GM15510 (cell line): Measurements from ENCODE around the gene TNFAIP8L3.

ENCODE experiments used
- POLR2A ChIP-seq: IDR thresholded peaks from 3 replicates; pipeline ENCODE4 v1.6.1; 2011; ENCODE audit warnings: borderline replicate concordance; ENCODE audit not compliant: insufficient read length; ENCODE audit errors: extremely low read depth

Gene TNFAIP8L3

DNA sequence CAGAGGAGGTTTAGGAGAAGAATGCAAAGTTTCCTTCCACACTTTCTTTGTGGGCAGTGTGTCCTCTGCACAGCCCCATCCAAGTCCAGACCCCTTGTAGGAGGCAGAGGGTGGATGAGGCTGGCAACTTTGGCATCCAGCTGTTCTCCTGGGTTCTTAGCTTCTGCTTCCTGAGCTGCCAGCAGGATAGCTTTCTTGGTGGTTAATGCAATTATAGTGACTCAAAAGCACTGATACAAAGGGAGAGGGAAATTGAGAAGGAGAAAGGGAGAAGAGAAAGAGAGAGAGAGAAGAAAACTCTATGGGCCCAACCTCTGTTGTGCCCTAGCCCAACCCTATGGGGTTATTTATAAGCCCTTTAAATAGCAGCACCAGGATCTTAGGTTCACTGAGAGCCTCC is 4.5 kb upstream of the TNFAIP8L3 start:
- no peak for TF ChIP-seq POLR2A

- TF ChIP-seq POLR2A, result no peak
Measured at GRCh38 chr15:51098331-51098619, 3.6 kb upstream of the TNFAIP8L3 start.

- TF ChIP-seq POLR2A, result no peak
Measured at GRCh38 chr15:51097553-51098330, 3.0 kb upstream of the TNFAIP8L3 start.

DNA sequence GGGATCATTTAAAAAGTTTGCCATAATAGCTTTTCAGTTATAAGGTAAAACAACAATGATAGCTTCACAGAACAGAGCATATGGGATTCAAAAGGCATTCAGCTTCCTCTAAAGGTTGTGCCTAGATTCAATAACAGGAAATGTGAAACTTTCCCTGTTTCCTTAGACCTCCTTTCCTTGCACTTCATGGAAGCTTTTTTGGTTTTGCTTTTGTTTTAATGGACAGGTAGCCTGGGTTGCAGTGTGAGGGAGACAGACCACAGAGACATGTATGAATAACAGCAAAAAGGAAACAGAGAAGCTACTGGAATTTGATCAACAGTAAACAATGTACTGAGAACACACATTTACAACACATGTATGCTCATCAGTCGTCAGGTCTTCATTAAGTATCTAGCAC is 2.3 kb upstream of the TNFAIP8L3 start:
- no peak for TF ChIP-seq POLR2A

- TF ChIP-seq POLR2A, result no peak
Measured at GRCh38 chr15:51095681-51096331, 1.1 kb upstream of the TNFAIP8L3 start.

DNA sequence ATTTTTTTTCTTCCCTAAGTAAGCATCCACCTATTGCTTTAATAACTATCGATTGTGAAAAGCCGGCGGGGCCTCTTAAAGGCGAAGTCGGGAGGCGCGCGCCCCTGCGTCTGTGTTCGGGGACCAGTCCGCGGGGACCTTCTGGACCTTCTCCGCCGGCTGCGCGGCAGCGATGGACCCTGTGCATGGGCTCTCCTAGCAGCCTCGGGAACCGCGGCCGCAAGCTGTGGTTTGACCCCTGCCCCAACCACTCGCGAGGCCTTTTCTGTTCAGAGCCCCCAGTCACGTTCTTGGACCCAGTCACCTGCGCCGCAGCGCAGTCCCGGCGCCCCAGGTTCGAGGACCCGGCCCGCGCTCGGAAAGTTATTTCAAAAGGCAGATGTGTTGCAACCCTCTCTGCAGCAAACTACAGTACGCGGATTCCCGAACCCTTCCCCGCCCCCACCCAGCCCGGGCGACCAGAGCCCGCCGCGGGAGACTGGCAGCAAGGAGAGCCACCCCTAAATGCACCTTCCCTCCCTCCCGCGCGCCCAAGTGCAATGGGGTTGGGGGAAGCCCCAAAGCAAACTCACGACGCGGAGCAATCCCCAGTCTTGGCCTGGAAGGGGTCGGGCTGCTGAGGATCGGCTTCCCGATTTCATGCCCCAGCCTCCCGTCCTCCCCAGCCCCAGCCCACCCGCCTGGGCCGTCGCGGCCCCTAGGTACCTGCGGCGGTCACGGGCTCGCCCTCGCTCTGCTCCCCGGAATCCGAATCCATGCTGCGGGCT is 684 bp downstream of the TNFAIP8L3 start:
- no peak for TF ChIP-seq POLR2A

GRCh38 chr15:51093488-51093838 is 1.2 kb downstream of the TNFAIP8L3 start:
- no peak for TF ChIP-seq POLR2A

DNA sequence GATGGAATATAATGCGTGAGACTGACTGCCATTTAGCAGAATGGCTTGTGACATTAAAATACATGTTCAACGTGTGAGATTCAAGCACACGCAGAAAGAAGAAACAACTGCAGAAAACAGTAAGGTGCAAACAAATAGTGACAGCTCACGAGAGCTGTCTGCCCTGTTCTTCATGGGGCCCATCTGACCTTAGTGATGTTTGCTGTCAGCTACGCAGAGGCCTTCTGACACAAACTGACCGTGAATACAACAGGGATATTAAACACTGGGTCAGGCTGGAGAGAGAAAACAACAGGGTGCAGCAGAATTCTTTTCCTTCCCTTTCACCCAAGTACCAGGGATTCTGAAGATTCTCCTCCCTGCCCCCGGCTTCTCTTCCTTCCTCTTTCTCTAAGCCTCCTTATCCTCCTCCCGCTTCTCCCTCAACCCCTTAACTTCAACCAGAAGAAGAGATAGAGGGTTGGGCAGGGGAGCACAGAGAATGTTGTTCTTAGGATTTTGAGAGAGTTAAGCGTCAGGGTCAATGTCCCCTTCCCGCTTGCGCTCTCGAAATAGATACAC is 2.1 kb downstream of the TNFAIP8L3 start:
- TF ChIP-seq POLR2A, result no peak

DNA sequence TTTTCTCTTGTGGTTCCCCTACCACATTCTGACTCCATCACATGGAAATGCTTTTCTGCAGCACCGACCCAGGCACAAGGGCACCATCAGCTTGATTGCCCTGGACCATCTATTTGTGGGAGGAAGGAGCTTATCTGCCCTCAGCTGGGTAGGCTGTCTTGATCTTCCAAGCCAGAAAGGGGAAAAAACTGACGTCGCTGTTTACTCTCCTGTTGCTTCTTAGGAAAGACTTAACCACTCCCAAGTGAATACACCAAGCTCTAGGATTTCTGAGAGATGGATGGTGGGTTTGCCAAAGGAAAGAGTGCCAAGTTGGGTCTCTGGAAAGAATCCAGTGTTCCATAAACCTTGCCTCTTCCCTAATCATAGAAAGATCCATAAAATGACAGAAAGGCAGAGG is 4.0 kb downstream of the TNFAIP8L3 start:
- TF ChIP-seq POLR2A, result no peak

DNA sequence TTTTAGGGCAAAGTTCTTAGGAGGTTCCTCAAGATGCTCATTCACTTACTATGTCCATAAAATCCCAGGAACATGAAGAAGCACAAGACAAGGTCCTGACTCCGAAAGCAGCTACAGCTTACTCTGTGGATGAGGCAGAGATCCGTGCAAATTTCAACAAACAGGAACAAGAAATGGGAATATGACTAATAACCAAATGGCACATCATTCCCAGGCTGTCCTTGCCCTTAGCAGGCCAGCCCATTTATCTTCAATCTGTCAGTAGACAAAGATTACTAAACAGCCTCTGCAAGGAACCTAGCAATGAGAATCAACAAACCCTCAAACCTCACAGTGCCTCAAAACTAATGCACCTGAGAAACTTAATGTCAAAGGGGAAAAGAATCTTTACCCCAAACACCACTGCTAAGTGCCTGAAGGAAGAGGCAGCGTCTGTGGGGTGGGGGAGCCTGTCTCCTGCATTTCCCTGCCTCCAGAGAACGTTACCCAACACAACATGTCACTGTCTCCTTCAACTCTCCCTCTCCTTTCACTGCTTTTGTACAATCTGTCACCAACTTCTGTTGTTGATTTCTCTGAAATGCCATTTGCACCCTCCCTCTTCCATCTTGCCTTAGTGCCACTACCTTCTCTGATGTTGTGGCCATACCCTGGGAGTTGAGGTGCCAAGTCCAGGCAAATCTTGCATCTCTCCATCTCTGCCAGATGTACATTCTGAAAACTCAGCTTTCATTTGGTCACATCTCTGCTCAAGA is 4.8 kb downstream of the TNFAIP8L3 start:
- TF ChIP-seq POLR2A, result no peak

DNA sequence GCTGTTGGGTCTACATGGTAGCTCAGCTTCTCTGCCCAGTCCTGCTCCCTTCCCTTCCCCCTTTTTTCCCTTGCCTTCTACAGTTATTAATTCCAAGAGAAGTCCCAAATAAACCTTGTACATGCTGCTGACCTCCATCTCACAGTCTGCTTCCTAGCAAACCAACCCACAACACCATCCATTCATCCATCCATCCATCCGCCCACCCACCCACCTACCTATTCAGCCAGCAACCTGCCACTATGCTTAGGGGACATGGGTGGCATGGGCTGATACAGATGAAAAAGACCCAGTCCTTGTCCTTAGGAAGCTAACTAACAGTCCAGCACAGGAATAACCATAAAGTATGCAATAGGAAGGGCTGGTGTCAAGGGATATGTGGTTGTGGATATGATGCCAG is 5.7 kb downstream of the TNFAIP8L3 start:
- TF ChIP-seq POLR2A, result no peak

- no peak for TF ChIP-seq POLR2A
Measured at GRCh38 chr15:51088585-51088984, 6.1 kb downstream of the TNFAIP8L3 start.

DNA sequence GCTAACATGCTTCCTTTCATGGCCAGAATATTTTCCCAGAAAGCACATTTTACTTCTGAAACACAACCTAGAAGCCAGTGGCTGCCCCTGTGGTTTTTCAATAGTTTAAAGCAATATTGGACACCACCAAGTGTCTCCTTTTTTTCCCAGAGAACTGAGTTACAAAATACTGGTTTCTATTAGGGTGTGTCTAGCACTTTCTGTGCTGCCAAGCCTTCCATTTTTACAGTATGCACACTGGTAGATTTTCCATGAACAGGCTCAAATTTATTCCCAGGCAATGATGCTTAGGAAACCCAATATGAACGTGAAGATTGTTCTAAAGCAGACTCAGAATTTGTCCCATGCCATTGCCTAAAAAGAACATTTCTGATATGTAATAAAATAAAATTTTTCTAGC is 7.2 kb downstream of the TNFAIP8L3 start:
- no peak for TF ChIP-seq POLR2A

GRCh38 chr15:51086409-51086808 is 8.3 kb downstream of the TNFAIP8L3 start:
- no peak for TF ChIP-seq POLR2A

DNA sequence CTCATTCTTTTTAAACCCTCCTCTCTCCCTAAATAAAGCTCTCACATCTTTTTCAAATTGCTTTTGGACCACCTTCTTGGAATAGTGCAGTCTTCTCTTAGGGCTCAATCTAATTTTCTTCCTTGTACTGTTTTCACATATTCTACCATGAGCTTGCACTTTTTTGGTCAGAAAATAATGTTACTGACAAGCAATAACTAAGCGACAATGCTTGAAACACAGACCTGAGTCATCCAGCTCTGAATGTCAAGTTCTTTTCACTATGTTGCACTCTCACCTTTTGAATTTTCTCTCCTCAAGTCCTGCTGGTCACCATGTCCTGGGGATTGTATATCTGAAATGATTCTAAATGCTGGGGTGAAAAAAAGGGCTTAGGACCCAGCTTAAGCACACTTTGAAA is 8.9 kb downstream of the TNFAIP8L3 start:
- TF ChIP-seq POLR2A, result no peak
